Activated T-helper 1 cell treated with anti-CD3 and anti-CD28 coated beads, Interleukin-12 subunit alpha, Interleukin-12 subunit beta, Interleukin-2, Interleukin-4 antibody, amounts not matched to agents 30 ng/mL and 10 ng/mL and 1 ng/mL, durations not matched to agents 14 hours and 24 hours and 36 hours (primary cell): ENCODE data around the gene SGPP1. TPM values are rescaled to one million over a fixed set of nuclear protein-coding genes. Genes with fewer than 3 reads are reported as not detected.

Source experiments
- total RNA-seq: library from RNA; stranded (reverse); gene quantifications from 2 replicates; pipeline ENCODE4 v1.2.3, GENCODE V29; 2022

Gene SGPP1
- total RNA-seq, 1 donor from 2014 or later: 14.7 TPM

Other genes starting within 250 kb of the SGPP1 start
- gene PPP2R5E, start 184.7 kb downstream of the SGPP1 start, total RNA-seq: 46.3 and 47.6 TPM in 2 replicates
- gene WDR89, start 86.2 kb downstream of the SGPP1 start, total RNA-seq: 26.8 and 27.4 TPM in 2 replicates
- gene SYNE2, start 124.9 kb upstream of the SGPP1 start, total RNA-seq: 25.1 and 26.9 TPM in 2 replicates